GM12865 (cell line): ENCODE data around the gene UCP2.

Source experiments
- DNase-seq: peaks from one replicate; pipeline ENCODE4 v3.0.0; 2010; ENCODE audit warnings: low read depth
- H3K4me3 ChIP-seq: 2 replicates; pipeline ENCODE4 v1.5.1; 2011; ENCODE audit warnings: mild to moderate bottlenecking, low read depth, low read length, control low read depth
- CTCF ChIP-seq: IDR thresholded peaks from 2 replicates; pipeline ENCODE4 v1.5.1; 2011; ENCODE audit warnings: low read length, control low read depth, low read depth, inconsistent platforms; ENCODE audit not compliant: insufficient read depth; ENCODE audit errors: missing control alignments

UCP2 gene

GRCh38 chr11:73957654-73958361 is 24.8 kb downstream of the UCP2 start:
- no peak overlapping the region for H3K4me3 ChIP-seq
- no peak for TF ChIP-seq CTCF
- DNase-seq, result no peak

GRCh38 chr11:73956876-73957653 is 25.6 kb downstream of the UCP2 start:
- H3K4me3 ChIP-seq, result no peak overlapping the region
- no peak for TF ChIP-seq CTCF
- DNase-seq, result no peak

- no peak overlapping the region for H3K4me3 ChIP-seq
- DNase-seq, result no peak
- no peak for TF ChIP-seq CTCF
These were observed 30.8 kb downstream of the UCP2 start for GRCh38 chr11:73951797-73952196.

GRCh38 chr11:73950869-73951710 is 31.6 kb downstream of the UCP2 start, which contains the start of gene DNAJB13:
Gene DNAJB13, plus strand, starts transcription at chr11:73951026. Its CDS starts 44 bp downstream, at chr11:73951070.
- peak; percentile 72 for DNase-seq
- TF ChIP-seq CTCF, result no peak
- no peak within 1 kb of the TSS for H3K4me3 ChIP-seq

- DNase-seq, result no peak
- no peak for TF ChIP-seq CTCF
- H3K4me3 ChIP-seq, result no peak overlapping the region
These were observed 32.7 kb downstream of the UCP2 start for GRCh38 chr11:73949912-73950311.

GRCh38 chr11:73949246-73949645 is 33.4 kb downstream of the UCP2 start:
- DNase-seq, result no peak
- H3K4me3 ChIP-seq, result no peak overlapping the region
- no peak for TF ChIP-seq CTCF
